Calu3 (cell line): Measurements from ENCODE around the gene EHBP1. TPM values are rescaled to one million over a fixed set of nuclear protein-coding genes. Genes with fewer than 3 reads are reported as not detected.

ENCODE experiments used
- BruUV-seq: library from RNA; stranded (reverse); fragments of 400-500 nt; replicated peaks from 2 replicates; lab custom pipeline; 2021; lab: Mats Ljungman, UMichigan
- CTCF ChIA-PET: fragments of 300-600 bp; sonication (Branson Sonifier 250); formaldehyde crosslinking; loops from one replicate; lab custom pipeline; 2022; ENCODE audit warnings: antibody characterized with exemption; lab: Charles Lee
- DNase-seq: peaks from one replicate; pipeline ENCODE4 v3.0.0; 2022
- H3K27ac Mint-ChIP-seq: one replicate; pipeline ENCODE4 v1.8.0; 2022; ENCODE audit warnings: mixed read lengths; ENCODE audit not compliant: unreplicated experiment
- H3K27me3 Mint-ChIP-seq: one replicate; pipeline ENCODE4 v1.8.0; 2022; ENCODE audit warnings: mixed read lengths; ENCODE audit not compliant: unreplicated experiment
- H3K36me3 Mint-ChIP-seq: one replicate; pipeline ENCODE4 v1.8.0; 2022; ENCODE audit warnings: mild to moderate bottlenecking, moderate library complexity, mixed read lengths; ENCODE audit not compliant: insufficient read depth, unreplicated experiment
- H3K4me1 Mint-ChIP-seq: one replicate; pipeline ENCODE4 v1.8.0; 2022; ENCODE audit warnings: mild to moderate bottlenecking, low read depth, mixed read lengths; ENCODE audit not compliant: unreplicated experiment
- H3K4me3 Mint-ChIP-seq: one replicate; pipeline ENCODE4 v1.8.0; 2022; ENCODE audit warnings: mild to moderate bottlenecking, low read depth, moderate library complexity, mixed read lengths; ENCODE audit not compliant: unreplicated experiment
- H3K9me3 Mint-ChIP-seq: one replicate; pipeline ENCODE4 v1.8.0; 2022; ENCODE audit warnings: low read depth, mixed read lengths; ENCODE audit not compliant: unreplicated experiment
- CTCF ChIP-seq: fragments of 200-600 bp; IDR thresholded peaks from one replicate; pipeline ENCODE4 v1.8.0; 2022; ENCODE audit warnings: antibody characterized with exemption; ENCODE audit not compliant: unreplicated experiment
- intact Hi-C: fragments of 100-400 bp; cut with micrococcal nuclease; formaldehyde crosslinking; loops from one replicate; pipeline ENCODE4 v1.10.0; 2022; ENCODE audit not compliant: unreplicated experiment
- total RNA-seq: library from RNA; stranded (reverse); gene quantifications from 2 replicates; pipeline ENCODE4 v1.2.3, GENCODE V29; 2022

EHBP1 gene
- total RNA-seq, 1 experiment from 2014 or later: 82.9 TPM

- H3K4me3 Mint-ChIP-seq: no peak overlapping the region
- intact Hi-C loops: no loop called here
- H3K4me1 Mint-ChIP-seq: no peaks in the 10 kb centered on the region
- DNase-seq: no peak
- H3K27ac Mint-ChIP-seq: no peak overlapping the region
- BruUV-seq: no TSS peak
- H3K27me3 Mint-ChIP-seq: no peaks in the 10 kb centered on the region
- H3K9me3 Mint-ChIP-seq: no peaks in the 10 kb centered on the region
- peaks cover 45% of the 10 kb centered on the region for H3K36me3 Mint-ChIP-seq
- no peak for TF ChIP-seq CTCF
- CTCF ChIA-PET: no interaction called here
These were observed 349.3 kb downstream of the EHBP1 start for GRCh38 chr2:63054841-63055225.

- Mint-ChIP-seq H3K36me3 (peaks cover 43% of the 10 kb centered on the region), H3K27ac (no peak overlapping the region), H3K9me3 (no peaks in the 10 kb centered on the region), H3K4me1 (no peaks in the 10 kb centered on the region), H3K27me3 (no peaks in the 10 kb centered on the region), H3K4me3 (no peak overlapping the region)
- no TSS peak for BruUV-seq
- CTCF ChIA-PET: no interaction called here
- DNase-seq: no peak
- no peak for TF ChIP-seq CTCF
- intact Hi-C loops: no loop called here
These were observed 350.0 kb downstream of the EHBP1 start for GRCh38 chr2:63055226-63056106.

GRCh38 chr2:63056107-63057050 is 350.9 kb downstream of the EHBP1 start:
- TF ChIP-seq CTCF: no peak

GRCh38 chr2:63057249-63058143 is 352.0 kb downstream of the EHBP1 start:
- Mint-ChIP-seq H3K27me3 (no peaks in the 10 kb centered on the region), H3K27ac (no peak overlapping the region), H3K36me3 (peaks cover 23% of the 10 kb centered on the region), H3K4me1 (no peaks in the 10 kb centered on the region), H3K4me3 (no peak overlapping the region), H3K9me3 (no peaks in the 10 kb centered on the region)
- TF ChIP-seq CTCF: no peak
- no TSS peak for BruUV-seq
- no peak for DNase-seq
- CTCF ChIA-PET: no interaction called here
- intact Hi-C loops: no loop called here

More at GRCh38 chr2:63056107-63057050, 350.9 kb downstream of the EHBP1 start:
- H3K36me3 Mint-ChIP-seq: peaks cover 34% of the 10 kb centered on the region
- no TSS peak for BruUV-seq
- no peaks in the 10 kb centered on the region for H3K9me3 Mint-ChIP-seq
- intact Hi-C loops: no loop called here
- no peaks in the 10 kb centered on the region for H3K27me3 Mint-ChIP-seq
- CTCF ChIA-PET: no interaction called here
- H3K4me1 Mint-ChIP-seq: no peaks in the 10 kb centered on the region
- no peak for DNase-seq
- no peak overlapping the region for H3K27ac Mint-ChIP-seq
- no peak overlapping the region for H3K4me3 Mint-ChIP-seq
